Osteocyte (in vitro differentiated cells): ENCODE data around the gene GDF15. TPM values are rescaled to one million over a fixed set of nuclear protein-coding genes. Genes with fewer than 3 reads are reported as not detected.
A peak's percentile ranks its signal among the peaks of the same experiment; 100 is the strongest.

Source experiments
- DNase-seq: peaks from one replicate; pipeline ENCODE4 v3.0.0; 2021; ENCODE audit warnings: mixed read lengths; ENCODE audit not compliant: unreplicated experiment; ENCODE audit errors: extremely low spot score
- H3K27ac Mint-ChIP-seq: one replicate; pipeline ENCODE4 v1.8.0; 2021; ENCODE audit warnings: mild to moderate bottlenecking, mixed read lengths; ENCODE audit not compliant: unreplicated experiment
- H3K27me3 Mint-ChIP-seq: one replicate; pipeline ENCODE4 v1.8.0; 2021; ENCODE audit warnings: mixed read lengths; ENCODE audit not compliant: unreplicated experiment
- H3K36me3 Mint-ChIP-seq: one replicate; pipeline ENCODE4 v1.8.0; 2021; ENCODE audit warnings: mixed read lengths; ENCODE audit not compliant: unreplicated experiment
- H3K4me1 Mint-ChIP-seq: one replicate; pipeline ENCODE4 v1.8.0; 2021; ENCODE audit warnings: mixed read lengths; ENCODE audit not compliant: unreplicated experiment
- H3K4me3 Mint-ChIP-seq: one replicate; pipeline ENCODE4 v1.8.0; 2021; ENCODE audit warnings: mild to moderate bottlenecking, moderate library complexity, mixed read lengths; ENCODE audit not compliant: unreplicated experiment
- H3K9me3 Mint-ChIP-seq: one replicate; pipeline ENCODE4 v1.8.0; 2021; ENCODE audit warnings: mixed read lengths; ENCODE audit not compliant: unreplicated experiment
- CTCF ChIP-seq: fragments of 200-600 bp; sonication (generic); IDR thresholded peaks from 2 replicates; pipeline ENCODE4 v1.5.0; 2021; ENCODE audit warnings: antibody characterized with exemption, mild to moderate bottlenecking, moderate library complexity
- total RNA-seq: library from RNA; stranded (reverse); gene quantifications from 2 replicates; pipeline ENCODE4 v1.2.1, GENCODE V29; 2021

Gene GDF15
- total RNA-seq, 1 donor from 2014 or later: 47.9 TPM

GRCh38 chr19:18434411-18435175 lies 48.6 kb downstream of the GDF15 start:
- no peaks in the 10 kb centered on the region for H3K36me3 Mint-ChIP-seq
- peaks cover 40% of the 10 kb centered on the region for H3K4me1 Mint-ChIP-seq
- H3K27ac Mint-ChIP-seq: peak overlapping the region; percentile 44
- H3K27me3 Mint-ChIP-seq: no peaks in the 10 kb centered on the region
- no peaks in the 10 kb centered on the region for H3K9me3 Mint-ChIP-seq
- peak overlapping the region; percentile 62 for H3K4me3 Mint-ChIP-seq
- DNase-seq: no peak
- TF ChIP-seq CTCF: no peak

GRCh38 chr19:18435178-18435841 lies 49.4 kb downstream of the GDF15 start:
- Mint-ChIP-seq H3K36me3 (no peaks in the 10 kb centered on the region), H3K4me1 (peaks cover 43% of the 10 kb centered on the region), H3K9me3 (no peaks in the 10 kb centered on the region), H3K27me3 (no peaks in the 10 kb centered on the region), H3K27ac (no peak overlapping the region), H3K4me3 (no peak overlapping the region)
- TF ChIP-seq CTCF: no peak
- DNase-seq: no peak

GRCh38 chr19:18435842-18436670 lies 50.1 kb downstream of the GDF15 start:
- no peaks in the 10 kb centered on the region for H3K27me3 Mint-ChIP-seq
- peak overlapping the region; percentile 27 for H3K27ac Mint-ChIP-seq
- peaks cover 45% of the 10 kb centered on the region for H3K4me1 Mint-ChIP-seq
- H3K4me3 Mint-ChIP-seq: peak overlapping the region; percentile 66
- no peaks in the 10 kb centered on the region for H3K9me3 Mint-ChIP-seq
- TF ChIP-seq CTCF: no peak
- no peak for DNase-seq
- no peaks in the 10 kb centered on the region for H3K36me3 Mint-ChIP-seq

- H3K27me3 Mint-ChIP-seq: no peaks in the 10 kb centered on the region
- peak overlapping the region; percentile 71 for H3K4me3 Mint-ChIP-seq
- peak; percentile 34 for TF ChIP-seq CTCF
- no peaks in the 10 kb centered on the region for H3K36me3 Mint-ChIP-seq
- peaks cover 45% of the 10 kb centered on the region for H3K4me1 Mint-ChIP-seq
- peak overlapping the region; percentile 31 for H3K27ac Mint-ChIP-seq
- no peaks in the 10 kb centered on the region for H3K9me3 Mint-ChIP-seq
- peak; percentile 94 for DNase-seq
Measured at GRCh38 chr19:18436671-18437490, 50.9 kb downstream of the GDF15 start.
